H1 (cell line): ENCODE data around the gene NXN. TPM values are rescaled to one million over a fixed set of nuclear protein-coding genes. Genes with fewer than 3 reads are reported as not detected.

ENCODE experiments used
- CTCF ChIA-PET: fragments of 300-600 bp; sonication (Branson Sonifier 250); formaldehyde crosslinking; loops from one replicate; lab custom pipeline; 2021; ENCODE audit not compliant: partially characterized antibody; lab: Charles Lee
- POLR2A ChIA-PET: fragments of 300-600 bp; sonication (Branson Sonifier 250); formaldehyde crosslinking; loops from one replicate; lab custom pipeline; 2021; ENCODE audit warnings: inconsistent platforms; ENCODE audit not compliant: partially characterized antibody; lab: Charles Lee
- DNase-seq, 2 experiments: peaks; one replicate each; pipeline versions ENCODE4 v3.0.0 to v3.0.0-alpha.2; 2010 to 2022; ENCODE audit warnings: low spot score in 2 of 2, low read depth in 1 of 2, mixed read lengths in 1 of 2
- FAIRE-seq: peaks from 2 replicates; lab custom pipeline; 2011; peaks lifted over from hg19 to GRCh38; lab: Jason Lieb, UNC
- H2AFZ ChIP-seq: 2 replicates; pipeline ENCODE4 v1.8.1; 2012; ENCODE audit warnings: low read length, inconsistent platforms
- H2AK5ac ChIP-seq: 2 replicates; pipeline ENCODE4 v1.6.1; 2013; ENCODE audit warnings: low read depth, low read length
- H2BK120ac ChIP-seq: replicated peaks from 2 replicates; pipeline ENCODE3; 2013; ENCODE audit warnings: low read depth, low read length, inconsistent platforms
- H2BK12ac ChIP-seq: 2 replicates; pipeline ENCODE4 v1.6.1; 2013; ENCODE audit warnings: low read depth, low read length
- H2BK15ac ChIP-seq: 2 replicates; pipeline ENCODE4 v1.6.1; 2013; ENCODE audit warnings: low read length
- H2BK20ac ChIP-seq: 2 replicates; pipeline ENCODE4 v1.6.1; 2013; ENCODE audit warnings: low read length
- H2BK5ac ChIP-seq: 2 replicates; pipeline ENCODE4 v1.6.1; 2013; ENCODE audit warnings: low read depth, low read length
- H3K14ac ChIP-seq: 2 replicates; pipeline ENCODE4 v1.6.1; 2013; ENCODE audit warnings: inconsistent platforms; ENCODE audit not compliant: insufficient read length
- H3K18ac ChIP-seq: 2 replicates; pipeline ENCODE4 v1.6.1; 2013; ENCODE audit warnings: low read length; ENCODE audit errors: extremely low read depth
- H3K23ac ChIP-seq: 2 replicates; pipeline ENCODE4 v1.6.1; 2013; ENCODE audit warnings: inconsistent platforms; ENCODE audit not compliant: insufficient read length
- H3K23me2 ChIP-seq: 2 replicates; pipeline ENCODE4 v1.6.1; 2013; ENCODE audit warnings: low read depth, low read length
- H3K27ac ChIP-seq: 2 replicates; pipeline ENCODE4 v1.6.1; 2011; ENCODE audit warnings: low read depth, low read length, inconsistent platforms
- H3K27me3 ChIP-seq, 4 experiments: replicated peaks in 1 of 4; 1 replicate in 1 of 4; 2 replicates in 3 of 4; pipeline versions ENCODE4 v1.6.1 to v1.8.1; 2011 to 2013; ENCODE audit warnings: low read length in 3 of 4, mild to moderate bottlenecking in 3 of 4, inconsistent platforms in 2 of 4, mixed read lengths in 2 of 4, moderate library complexity in 1 of 4; ENCODE audit not compliant: control insufficient read depth in 3 of 4, insufficient read depth in 3 of 4; ENCODE audit errors: extremely low read depth in 1 of 4
- H3K36me3 ChIP-seq, 4 experiments: 2 replicates each; pipeline versions ENCODE4 v1.6.1 to v1.8.1; 2011 to 2013; ENCODE audit warnings: mild to moderate bottlenecking in 4 of 4, low read length in 3 of 4, moderate library complexity in 2 of 4, control low read depth in 1 of 4, inconsistent platforms in 1 of 4; ENCODE audit not compliant: insufficient read depth in 4 of 4, control insufficient read depth in 2 of 4
- H3K4ac ChIP-seq: replicated peaks from 2 replicates; pipeline ENCODE3; 2013; ENCODE audit warnings: low read length, low read depth, mixed read lengths, inconsistent platforms; ENCODE audit not compliant: insufficient read length
- H3K4me1 ChIP-seq, 4 experiments: replicated peaks in 1 of 4; 1 replicate in 1 of 4; 2 replicates in 3 of 4; pipeline versions ENCODE4 v1.6.1 to v1.8.1; 2011 to 2013; ENCODE audit warnings: low read length in 3 of 4, inconsistent platforms in 2 of 4, mixed read lengths in 1 of 4; ENCODE audit not compliant: insufficient read depth in 4 of 4, control insufficient read depth in 3 of 4
- H3K4me2 ChIP-seq, 2 experiments: 2 replicates each; pipeline versions ENCODE4 v1.6.1 to v1.8.1; 2011 to 2013; ENCODE audit warnings: low read depth in 2 of 2, low read length in 2 of 2, control low read depth in 1 of 2, inconsistent platforms in 1 of 2, mild to moderate bottlenecking in 1 of 2; ENCODE audit not compliant: insufficient read depth in 1 of 2
- H3K4me3 ChIP-seq, 4 experiments: fragments of 200-600, 300-600 bp in 1 of 4; sonication (generic), shearing (Covaris generic), sonication (Bioruptor Twin) in 1 of 4; 2 replicates each; pipeline versions ENCODE4 v1.5.1 to v1.8.1; 2011 to 2016; ENCODE audit warnings: low read length in 4 of 4, low read depth in 3 of 4, control low read depth in 2 of 4, inconsistent platforms in 2 of 4, mild to moderate bottlenecking in 2 of 4, mixed read lengths in 1 of 4, moderate library complexity in 1 of 4; ENCODE audit not compliant: insufficient read depth in 2 of 4; ENCODE audit errors: extremely low read depth in 1 of 4
- H3K56ac ChIP-seq: replicated peaks from 2 replicates; pipeline ENCODE3; 2013; ENCODE audit warnings: low read depth, mild to moderate bottlenecking, mixed read lengths, low read length, inconsistent platforms; ENCODE audit not compliant: insufficient read length
- H3K79me1 ChIP-seq: 2 replicates; pipeline ENCODE4 v1.6.1; 2013; ENCODE audit warnings: low read depth, low read length, control low read depth
- H3K79me2 ChIP-seq, 2 experiments: 2 replicates each; pipeline versions ENCODE4 v1.6.1 to v1.8.1; 2012 to 2013; ENCODE audit warnings: low read length in 2 of 2, mild to moderate bottlenecking in 2 of 2, inconsistent platforms in 1 of 2; ENCODE audit not compliant: insufficient read depth in 2 of 2, control insufficient read depth in 1 of 2
- H3K9ac ChIP-seq, 4 experiments: replicated peaks in 1 of 4; 1 replicate in 1 of 4; 2 replicates in 3 of 4; pipeline versions ENCODE4 v1.6.1 to v1.8.1; 2011 to 2013; ENCODE audit warnings: low read depth in 3 of 4, low read length in 3 of 4, control low read depth in 2 of 4, mild to moderate bottlenecking in 2 of 4, moderate library complexity in 2 of 4, inconsistent platforms in 1 of 4; ENCODE audit errors: extremely low read depth in 1 of 4
- H3K9me3 ChIP-seq, 2 experiments: 2 replicates each; pipeline versions ENCODE4 v1.6.1 to v1.8.1; 2012 to 2013; ENCODE audit warnings: mild to moderate bottlenecking in 2 of 2, moderate library complexity in 2 of 2, control low read depth in 1 of 2, inconsistent platforms in 1 of 2, low read depth in 1 of 2, low read length in 1 of 2, mixed read lengths in 1 of 2; ENCODE audit not compliant: insufficient read depth in 2 of 2
- H4K20me1 ChIP-seq, 2 experiments: replicated peaks in 1 of 2; 2 replicates each; pipeline versions ENCODE3 to v1.8.1; 2011 to 2013; ENCODE audit warnings: inconsistent platforms in 2 of 2, low read length in 2 of 2, mild to moderate bottlenecking in 1 of 2; ENCODE audit not compliant: insufficient read depth in 2 of 2, control insufficient read depth in 1 of 2
- H4K5ac ChIP-seq: 2 replicates; pipeline ENCODE4 v1.6.1; 2013; ENCODE audit warnings: low read length, low read depth, mixed read lengths, inconsistent platforms; ENCODE audit not compliant: insufficient read length
- H4K8ac ChIP-seq: 2 replicates; pipeline ENCODE4 v1.8.0; 2013; ENCODE audit warnings: mild to moderate bottlenecking, moderate library complexity, low read length, inconsistent platforms; ENCODE audit not compliant: insufficient read depth; ENCODE audit errors: extremely low read depth
- H4K91ac ChIP-seq: replicated peaks from 2 replicates; pipeline ENCODE3; 2013; ENCODE audit warnings: low read length, mixed read lengths, inconsistent platforms; ENCODE audit not compliant: insufficient read length
- BRCA1 ChIP-seq: IDR thresholded peaks from 2 replicates; pipeline ENCODE4 v1.6.1; 2012; ENCODE audit warnings: low read depth, low read length, improper control_type of control experiment
- SAP30 ChIP-seq: fragments of 300-600 bp; sonication (generic); IDR thresholded peaks from 2 replicates; pipeline ENCODE4 v1.7.1; 2012; ENCODE audit warnings: low read length, moderate library complexity, mild to moderate bottlenecking, inconsistent platforms; ENCODE audit not compliant: insufficient read depth, insufficient replicate concordance
- SIN3A ChIP-seq, 2 experiments: IDR thresholded peaks in 1 of 2; conservative IDR thresholded peaks in 1 of 2; 2 replicates each; pipeline ENCODE4 v1.6.1; 2011 to 2012; ENCODE audit warnings: low read length in 2 of 2, improper control_type of control experiment in 1 of 2, low read depth in 1 of 2, mild to moderate bottlenecking in 1 of 2
- SIX5 ChIP-seq: IDR thresholded peaks from 2 replicates; pipeline ENCODE4 v1.6.1; 2011; ENCODE audit warnings: mild to moderate bottlenecking, low read depth, low read length
- WGBS, 2 experiments: shearing (Covaris generic) in 1 of 2; methylation state at CpG; one replicate each; pipeline versions ENCODE4 v1.1.6 to v1.1.7; 2013 to 2015; ENCODE audit warnings: low lambda C conversion rate in 2 of 2, mixed read lengths in 2 of 2, inconsistent platforms in 1 of 2, low coverage in 1 of 2, missing lambda C conversion rate in 1 of 2; ENCODE audit not compliant: insufficient replicate concordance in 2 of 2, insufficient coverage in 1 of 2, insufficient read length in 1 of 2; ENCODE audit errors: extremely low coverage in 1 of 2, missing lambda C conversion rate in 1 of 2; 5-methylcytosine and 5-hydroxymethylcytosine counted together
- polyA plus RNA-seq, 7 experiments: library from polyadenylated mRNA; depleted of rRNA in 3 of 7; stranded (reverse) in 5 of 7; unstranded in 2 of 7; fragments of >200 nt in 5 of 7; fragments of 200-250 nt in 2 of 7; gene quantifications; 1 replicate in 5 of 7; 2 replicates in 1 of 7; 4 replicates in 1 of 7; pipeline versions ENCODE4 v1.2.1 to v1.2.3, GENCODE V29; 2011 to 2013; ENCODE audit warnings: missing spikeins in 2 of 7, mixed read lengths in 2 of 7
- total RNA-seq: library from RNA; stranded (reverse); fragmentation: NEBNext Ultra II Directional; extraction: Animal tissue kit (Norgen Biotek cat#: 25700); gene quantifications from 2 replicates; pipeline ENCODE4 v1.2.1, GENCODE V29; 2021
- TF ChIP-seq, protein P1 (sequence below): IDR thresholded peaks from 2 replicates; pipeline ENCODE4 v1.6.1; 2012; ENCODE audit warnings: low read length, inconsistent platforms

Gene NXN
- total and polyA plus RNA-seq, 2 of the 8 experiments (the other 6 are each of a cell fraction or from before 2014, with no cell fraction given) = 94.1 to 107 TPM

DNA sequence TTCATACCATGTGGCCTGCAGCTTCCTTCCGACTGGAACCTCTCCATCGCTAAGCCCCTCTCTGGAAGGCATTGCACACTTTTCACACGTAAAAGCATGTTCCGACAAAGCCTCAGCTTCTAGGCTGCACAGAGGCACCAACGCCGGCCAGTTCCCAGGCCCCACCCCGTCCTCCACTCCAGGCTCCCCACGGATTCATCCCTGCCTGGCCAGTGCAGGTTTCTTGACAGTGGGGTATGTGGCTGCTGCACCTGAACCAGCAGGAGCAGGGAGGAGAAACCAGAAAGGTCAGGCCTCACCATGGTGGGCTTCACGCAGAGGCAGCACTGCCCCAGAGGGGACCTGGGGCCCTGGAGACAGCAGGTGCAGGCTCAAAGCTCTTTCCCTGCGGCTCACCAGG is 31.6 kb upstream of the NXN start:
- Histone ChIP-seq H3K56ac (no peak overlapping the region), H2BK15ac (no peak overlapping the region), H3K27me3 (no peaks in the 10 kb centered on the region), H3K9me3 (no peaks in the 10 kb centered on the region), H2BK20ac (no peak overlapping the region), H4K91ac (no peak overlapping the region), H2BK5ac (no peak overlapping the region), H3K14ac (no peak overlapping the region), H4K5ac (no peak overlapping the region), H3K4ac (no peak overlapping the region), H3K4me3 (no peak overlapping the region), H3K79me1 (no peaks in the 10 kb centered on the region), H3K23me2 (no peaks in the 10 kb centered on the region), H2AFZ (no peak overlapping the region), H3K9ac (no peak overlapping the region), H2BK120ac (no peak overlapping the region), H4K20me1 (peaks cover 0 to 3% of the 10 kb centered on the region in 2 experiments), H3K27ac (no peak overlapping the region), H2AK5ac (no peak overlapping the region), H4K8ac (no peak overlapping the region), H3K4me1 (no peaks in the 10 kb centered on the region; a peak in 2 of 7 replicates), H3K23ac (no peak overlapping the region), H3K18ac (no peak overlapping the region), H2BK12ac (no peak overlapping the region), H3K79me2 (no peaks in the 10 kb centered on the region), H3K36me3 (peaks cover 0 to 8% (median 0%) of the 10 kb centered on the region in 4 experiments; a peak in 2 of 8 replicates), H3K4me2 (no peak overlapping the region)
- TF ChIP-seq SAP30 = no peak
- no peak for TF ChIP-seq BRCA1
- TF ChIP-seq SIX5 = no peak
- TF ChIP-seq SIN3A (conservative IDR thresholded peaks at IDR 0.05 in 1 of 2, IDR thresholded peaks at IDR 0.05 in 1 of 2; ENCODE audit: low read depth in 1 of 2, low read length in 2 of 2) = no peak
- TF ChIP-seq, protein P1, sequence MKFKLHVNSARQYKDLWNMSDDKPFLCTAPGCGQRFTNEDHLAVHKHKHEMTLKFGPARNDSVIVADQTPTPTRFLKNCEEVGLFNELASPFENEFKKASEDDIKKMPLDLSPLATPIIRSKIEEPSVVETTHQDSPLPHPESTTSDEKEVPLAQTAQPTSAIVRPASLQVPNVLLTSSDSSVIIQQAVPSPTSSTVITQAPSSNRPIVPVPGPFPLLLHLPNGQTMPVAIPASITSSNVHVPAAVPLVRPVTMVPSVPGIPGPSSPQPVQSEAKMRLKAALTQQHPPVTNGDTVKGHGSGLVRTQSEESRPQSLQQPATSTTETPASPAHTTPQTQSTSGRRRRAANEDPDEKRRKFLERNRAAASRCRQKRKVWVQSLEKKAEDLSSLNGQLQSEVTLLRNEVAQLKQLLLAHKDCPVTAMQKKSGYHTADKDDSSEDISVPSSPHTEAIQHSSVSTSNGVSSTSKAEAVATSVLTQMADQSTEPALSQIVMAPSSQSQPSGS = no peak
- POLR2A ChIA-PET = interaction anchor here (1.0 kb wide), 1 partner anchor 33 kb away, joined by 3 read pairs; no protein-coding TSS in a partner anchor
- no peak for FAIRE-seq
- CTCF ChIA-PET = interaction anchor here (1.2 to 1.6 kb wide), 4 partner anchors 12 to 45 kb away, joined by 3 to 7 read pairs (median 5); no protein-coding TSS in a partner anchor
- no peak for DNase-seq
- 88% methylated on average over 10 of the region's 10 CpGs; no CpG with 5 or more reads in 1 of the 2 experiments for WGBS, 2 experiments
